CD4-positive, alpha-beta memory T cell (primary cell): ENCODE measurements around the gene OGN. TPM values are rescaled to one million over a fixed set of nuclear protein-coding genes. Genes with fewer than 3 reads are reported as not detected.
"Not testable (repeated sequence)": the region's sequence is repeated elsewhere in the genome, so short reads cannot be mapped to it uniquely, and the experiment has no call there.

Source experiments
- CTCF ChIA-PET: fragments of 350-600 bp; sonication (Branson Sonifier 250); formaldehyde crosslinking; loops from one replicate; lab custom pipeline; 2021; ENCODE audit warnings: inconsistent platforms; ENCODE audit not compliant: partially characterized antibody; lab: Charles Lee
- POLR2A ChIA-PET: fragments of 350-600 bp; sonication (Branson Sonifier 250); formaldehyde crosslinking; loops from one replicate; lab custom pipeline; 2021; ENCODE audit not compliant: partially characterized antibody; lab: Charles Lee
- DNase-seq, 5 donors: peaks; one replicate each; pipeline versions ENCODE4 v3.0.0 to v3.0.0-alpha.2; 2020 to 2022; ENCODE audit warnings: mixed read lengths in 1 of 5
- H3K27ac ChIP-seq: one replicate; pipeline ENCODE4 v1.7.0; 2013; ENCODE audit warnings: low read depth, low read length
- H3K27me3 ChIP-seq: 2 replicates; pipeline ENCODE4 v1.7.0; 2013; ENCODE audit warnings: mild to moderate bottlenecking, low read length, moderate library complexity; ENCODE audit not compliant: insufficient read depth
- H3K36me3 ChIP-seq: 2 replicates; pipeline ENCODE4 v1.7.0; 2013; ENCODE audit warnings: mild to moderate bottlenecking, low read length, moderate library complexity; ENCODE audit not compliant: insufficient read depth
- H3K4me1 ChIP-seq: 2 replicates; pipeline ENCODE4 v1.7.0; 2013; ENCODE audit warnings: mild to moderate bottlenecking, low read length, moderate library complexity; ENCODE audit not compliant: insufficient read depth
- H3K4me3 ChIP-seq, 2 donors: one replicate each; pipeline ENCODE4 v1.7.0; 2013; ENCODE audit warnings: low read length in 2 of 2, mild to moderate bottlenecking in 1 of 2
- H3K9me3 ChIP-seq, 2 donors: one replicate each; pipeline ENCODE4 v1.7.0; 2013; ENCODE audit warnings: low read length in 2 of 2, control low read depth in 1 of 2; ENCODE audit not compliant: control insufficient read depth in 1 of 2
- H3K27ac Mint-ChIP-seq, 7 donors: one replicate each; pipeline ENCODE4 v1.8.0; 2020 to 2021; ENCODE audit warnings: mixed read lengths in 7 of 7, mild to moderate bottlenecking in 6 of 7, inconsistent platforms in 3 of 7, moderate library complexity in 3 of 7
- H3K27me3 Mint-ChIP-seq, 2 donors: one replicate each; pipeline ENCODE4 v1.8.0; 2020 to 2021; ENCODE audit warnings: mixed read lengths in 2 of 2
- H3K36me3 Mint-ChIP-seq, 2 donors: one replicate each; pipeline ENCODE4 v1.8.0; 2020 to 2021; ENCODE audit warnings: mixed read lengths in 2 of 2, inconsistent platforms in 1 of 2, mild to moderate bottlenecking in 1 of 2
- H3K4me1 Mint-ChIP-seq, 4 donors: one replicate each; pipeline ENCODE4 v1.8.0; 2020 to 2021; ENCODE audit warnings: mixed read lengths in 4 of 4, mild to moderate bottlenecking in 1 of 4
- H3K4me3 Mint-ChIP-seq, 8 donors: one replicate each; pipeline ENCODE4 v1.8.0; 2020 to 2021; ENCODE audit warnings: mixed read lengths in 8 of 8, mild to moderate bottlenecking in 7 of 8, moderate library complexity in 6 of 8, inconsistent platforms in 3 of 8
- H3K9me3 Mint-ChIP-seq, 8 donors: one replicate each; pipeline ENCODE4 v1.8.0; 2020 to 2021; ENCODE audit warnings: mixed read lengths in 8 of 8, mild to moderate bottlenecking in 5 of 8, inconsistent platforms in 3 of 8, moderate library complexity in 1 of 8
- intact Hi-C: fragments of 100-400 bp; cut with micrococcal nuclease; formaldehyde crosslinking; loops from one replicate; pipeline ENCODE4 v1.15.1; 2023
- polyA plus RNA-seq, 2 donors: library from polyadenylated mRNA; unstranded; fragments of 300-500 nt; fragmentation: Illumina TruSeq; gene quantifications; one replicate each; pipeline ENCODE4 v1.2.3, GENCODE V29; 2021
- total RNA-seq, 2 experiments: library from RNA; stranded (reverse); gene quantifications; one replicate each; pipeline ENCODE4 v1.2.3, GENCODE V29; 2021

Gene OGN
- total and polyA plus RNA-seq, 4 experiments from 2014 or later, result 0.24 TPM; not detected in 3

DNA sequence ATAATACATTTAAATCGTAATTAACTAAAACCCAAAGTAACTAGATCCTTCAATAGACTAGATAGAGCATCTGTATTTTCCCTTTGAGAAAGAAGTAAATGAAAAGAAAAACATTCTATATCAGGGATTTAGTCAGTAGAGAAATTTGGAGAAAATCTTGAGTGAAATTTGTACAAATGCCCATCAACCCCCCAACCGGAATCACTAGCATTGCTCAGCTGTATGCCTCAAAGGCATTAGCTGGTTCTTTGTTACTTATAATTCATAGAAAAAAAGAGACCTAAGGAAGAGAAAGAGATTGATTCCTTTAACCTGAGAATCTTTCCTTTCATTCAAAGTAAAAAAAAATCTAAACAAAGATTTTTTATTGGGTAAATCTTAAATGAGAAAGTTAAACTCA, 19.2 kb upstream of the OGN start:
- ChIA-PET POLR2A (no interaction called here), CTCF (no interaction called here)
- no peaks in the 10 kb centered on the region for H3K9me3 ChIP-seq
- H3K4me3 ChIP-seq, result no peak overlapping the region
- H3K36me3 ChIP-seq, result no peaks in the 10 kb centered on the region
- no peaks in the 10 kb centered on the region for H3K4me1 ChIP-seq
- Mint-ChIP-seq H3K4me1 (no peaks in the 10 kb centered on the region), H3K4me3 (no peak overlapping the region), H3K9me3 (no peaks in the 10 kb centered on the region), H3K27ac (no peak overlapping the region), H3K36me3 (peaks cover 0 to 5% of the 10 kb centered on the region in 2 donors), H3K27me3 (no peaks in the 10 kb centered on the region)
- intact Hi-C loops, result no loop called here
- no peak for DNase-seq
- no peak overlapping the region for H3K27ac ChIP-seq
- H3K27me3 ChIP-seq, result no peaks in the 10 kb centered on the region

- no peak overlapping the region for H3K27ac ChIP-seq
- no peak overlapping the region for H3K27ac Mint-ChIP-seq
- intact Hi-C loops, result no loop called here
Measured at GRCh38 chr9:92422611-92423338, 18.4 kb upstream of the OGN start.

GRCh38 chr9:92414566-92414965, 10.2 kb upstream of the OGN start:
- CTCF ChIA-PET, result no interaction called here
- POLR2A ChIA-PET, result no interaction called here
- H3K27me3 Mint-ChIP-seq, result no peaks in the 10 kb centered on the region
- H3K4me3 Mint-ChIP-seq, result no peak overlapping the region
- Histone ChIP-seq H3K4me1 (no peaks in the 10 kb centered on the region), H3K36me3 (no peaks in the 10 kb centered on the region), H3K9me3 (no peaks in the 10 kb centered on the region), H3K27ac (no peak overlapping the region), H3K4me3 (no peak overlapping the region), H3K27me3 (no peaks in the 10 kb centered on the region)
- intact Hi-C loops, result no loop called here
- H3K27ac Mint-ChIP-seq, result no peak overlapping the region
- H3K36me3 Mint-ChIP-seq, result no peaks in the 10 kb centered on the region
- no peak for DNase-seq
- H3K9me3 Mint-ChIP-seq, result peaks cover 0 to 3% (median 0%) of the 10 kb centered on the region in 8 donors
- H3K4me1 Mint-ChIP-seq, result peaks cover 0 to 1% (median 0%) of the 10 kb centered on the region in 4 donors

More at GRCh38 chr9:92422611-92423338, 18.4 kb upstream of the OGN start:
- no peaks in the 10 kb centered on the region for H3K27me3 ChIP-seq
- POLR2A ChIA-PET, result no interaction called here
- Mint-ChIP-seq H3K36me3 (peaks cover 0 to 5% of the 10 kb centered on the region in 2 donors), H3K9me3 (no peaks in the 10 kb centered on the region), H3K4me1 (peaks cover 0 to 1% (median 0%) of the 10 kb centered on the region in 4 donors), H3K27me3 (no peaks in the 10 kb centered on the region), H3K4me3 (no peak overlapping the region)
- no peak for DNase-seq
- no peaks in the 10 kb centered on the region for H3K4me1 ChIP-seq
- H3K36me3 ChIP-seq, result no peaks in the 10 kb centered on the region
- H3K9me3 ChIP-seq, result no peaks in the 10 kb centered on the region
- CTCF ChIA-PET, result no interaction called here
- H3K4me3 ChIP-seq, result no peak overlapping the region

GRCh38 chr9:92411157-92411556, 6.8 kb upstream of the OGN start:
- CTCF ChIA-PET, H3K9me3 ChIP-seq, H3K36me3 Mint-ChIP-seq, H3K27me3 ChIP-seq, H3K27me3 Mint-ChIP-seq, H3K4me3 Mint-ChIP-seq, H3K4me3 ChIP-seq, H3K27ac ChIP-seq, intact Hi-C loops, DNase-seq, H3K9me3 Mint-ChIP-seq, POLR2A ChIA-PET, H3K36me3 ChIP-seq, H3K27ac Mint-ChIP-seq: not testable (repeated sequence)
- peaks cover 9 to 13% (median 12%) of the 10 kb centered on the region in 4 donors for H3K4me1 Mint-ChIP-seq
- peaks cover 15% of the 10 kb centered on the region for H3K4me1 ChIP-seq

- Mint-ChIP-seq H3K9me3 (peaks cover 0 to 3% (median 0%) of the 10 kb centered on the region in 8 donors), H3K4me3 (peak overlapping the region in 1 of 8 donors; percentile 5), H3K36me3 (no peaks in the 10 kb centered on the region), H3K27me3 (no peaks in the 10 kb centered on the region), H3K27ac (no peak overlapping the region), H3K4me1 (peaks cover 19 to 28% (median 22%) of the 10 kb centered on the region in 4 donors)
- no peak for DNase-seq
- POLR2A ChIA-PET, result no interaction called here
- H3K27ac ChIP-seq, result no peak overlapping the region
- H3K4me3 ChIP-seq, result no peak overlapping the region
- intact Hi-C loops, result no loop called here
- H3K9me3 ChIP-seq, result no peaks in the 10 kb centered on the region
- CTCF ChIA-PET, result interaction anchor here (0.6 kb wide), 1 partner anchor 30 kb away, joined by 3 read pairs; no protein-coding TSS in a partner anchor
- H3K27me3 ChIP-seq, result no peaks in the 10 kb centered on the region
- peaks cover 32% of the 10 kb centered on the region for H3K4me1 ChIP-seq
- H3K36me3 ChIP-seq, result no peaks in the 10 kb centered on the region
Measured at GRCh38 chr9:92408747-92409478, 4.5 kb upstream of the OGN start.

DNA sequence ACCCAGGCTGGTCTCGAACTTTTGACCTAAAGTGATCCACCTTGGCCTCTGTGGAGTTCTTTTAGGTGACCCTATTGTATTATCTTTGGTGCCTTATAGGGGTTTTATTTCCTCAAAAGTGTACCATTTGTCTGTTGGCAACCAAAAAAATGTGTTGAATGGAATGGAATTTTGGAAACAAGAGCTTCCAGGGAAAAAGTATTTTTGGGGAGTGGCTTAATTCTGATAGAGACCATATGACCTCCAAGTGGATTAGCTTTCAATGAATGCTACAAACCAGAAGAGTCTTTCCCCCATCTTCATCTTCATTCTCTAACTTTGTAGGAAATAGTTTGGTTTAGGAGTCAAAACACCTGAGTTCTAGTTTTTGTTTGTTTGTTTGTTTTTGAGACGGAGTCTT, 3.4 kb upstream of the OGN start:
- Histone ChIP-seq H3K4me1 (peaks cover 33% of the 10 kb centered on the region), H3K27me3 (no peaks in the 10 kb centered on the region), H3K4me3 (no peak overlapping the region), H3K36me3 (no peaks in the 10 kb centered on the region), H3K9me3 (no peaks in the 10 kb centered on the region), H3K27ac (no peak overlapping the region)
- H3K27ac Mint-ChIP-seq, result peak overlapping the region in 1 of 7 donors; percentile 17
- CTCF ChIA-PET, result no interaction called here
- no peaks in the 10 kb centered on the region for H3K9me3 Mint-ChIP-seq
- no peaks in the 10 kb centered on the region for H3K36me3 Mint-ChIP-seq
- H3K4me1 Mint-ChIP-seq, result peaks cover 19 to 28% (median 22%) of the 10 kb centered on the region in 4 donors
- DNase-seq, result no peak
- H3K4me3 Mint-ChIP-seq, result no peak overlapping the region
- H3K27me3 Mint-ChIP-seq, result no peaks in the 10 kb centered on the region
- intact Hi-C loops, result no loop called here
- POLR2A ChIA-PET, result no interaction called here

GRCh38 chr9:92406477-92406876, 2.1 kb upstream of the OGN start:
- Mint-ChIP-seq H3K9me3 (peaks cover 0 to 2% (median 0%) of the 10 kb centered on the region in 8 donors), H3K4me3 (peak overlapping the region; percentile 32 to 78 (median 64)), H3K27ac (peak overlapping the region; percentile 47 to 89 (median 81)), H3K36me3 (no peaks in the 10 kb centered on the region), H3K4me1 (peaks cover 19 to 28% (median 22%) of the 10 kb centered on the region in 4 donors), H3K27me3 (no peaks in the 10 kb centered on the region)
- no peaks in the 10 kb centered on the region for H3K36me3 ChIP-seq
- H3K27ac ChIP-seq, result no peak overlapping the region
- ChIA-PET POLR2A (interaction anchor here (0.6 to 1.1 kb wide), 2 partner anchors 24 to 81 kb away, joined by 3 to 7 read pairs; partner anchors contain the start of genes CENPP and NOL8), CTCF (no interaction called here)
- peak overlapping the region in 1 of 2 donors; percentile 62 for H3K4me3 ChIP-seq
- DNase-seq, result peak; percentile 29 to 42 (median 32)
- no peaks in the 10 kb centered on the region for H3K27me3 ChIP-seq
- no peaks in the 10 kb centered on the region for H3K9me3 ChIP-seq
- intact Hi-C loops, result no loop called here
- peaks cover 33% of the 10 kb centered on the region for H3K4me1 ChIP-seq
